BE2C (cell line): ENCODE results near the gene DLG2.
"Not testable (repeated sequence)": the region's sequence is repeated elsewhere in the genome, so short reads cannot be mapped to it uniquely, and the experiment has no call there.

Experiments used
- DNase-seq: peaks from one replicate; pipeline ENCODE4 v3.0.0-alpha.2; 2020
- H3K27me3 ChIP-seq: fragments of 250-450 bp; sonication (Bioruptor Pico); 2 replicates; pipeline ENCODE4 v1.5.1; 2020; ENCODE audit warnings: mild to moderate bottlenecking
- H3K36me3 ChIP-seq: fragments of 250-450 bp; sonication (Bioruptor Pico); 2 replicates; pipeline ENCODE4 v1.5.1; 2020; ENCODE audit warnings: mild to moderate bottlenecking
- H3K4me1 ChIP-seq: fragments of 250-450 bp; sonication (Bioruptor Pico); 2 replicates; pipeline ENCODE4 v1.5.1; 2020
- H3K4me3 ChIP-seq: 2 replicates; pipeline ENCODE4 v1.5.1; 2011; ENCODE audit warnings: low read depth, low read length
- H3K9me3 ChIP-seq: fragments of 250-450 bp; sonication (Bioruptor Pico); 2 replicates; pipeline ENCODE4 v1.5.1; 2020
- CTCF ChIP-seq: IDR thresholded peaks from 2 replicates; pipeline ENCODE4 v1.5.1; 2012; ENCODE audit warnings: mild to moderate bottlenecking, low read depth, low read length

DLG2 gene

GRCh38 chr11:83744620-83745192 lies 1882.4 kb downstream of the DLG2 start:
- no peak for TF ChIP-seq CTCF
- no peak for DNase-seq

DNA sequence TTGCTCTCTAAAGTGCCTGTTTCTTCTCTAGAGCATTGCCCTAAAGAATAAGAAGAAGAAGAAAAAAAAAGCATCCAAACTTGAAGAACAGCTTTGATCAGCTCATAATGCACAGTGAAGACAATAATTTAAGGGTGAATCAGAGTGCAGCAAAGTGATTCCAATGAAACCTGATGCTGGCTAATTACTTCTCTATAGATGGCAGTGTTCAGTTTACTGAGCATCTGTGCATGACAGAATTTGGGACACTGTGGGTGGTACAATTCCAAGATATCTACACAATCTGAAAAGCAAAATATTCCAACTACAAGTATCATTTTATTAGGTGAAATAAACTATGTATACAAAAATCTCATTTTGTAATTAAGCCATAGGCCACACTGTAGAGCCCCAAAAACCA lies 1890.5 kb downstream of the DLG2 start:
- Histone ChIP-seq H3K4me1 (no peaks in the 10 kb centered on the region), H3K27me3 (no peaks in the 10 kb centered on the region), H3K36me3 (no peaks in the 10 kb centered on the region), H3K4me3 (no peak overlapping the region), H3K9me3 (no peaks in the 10 kb centered on the region)
- DNase-seq: no peak
- TF ChIP-seq CTCF: peak; percentile 19; the same call in 1 of the 2 replicates

More at GRCh38 chr11:83744620-83745192, 1882.4 kb downstream of the DLG2 start:
- H3K27me3 ChIP-seq: no peaks in the 10 kb centered on the region
- H3K4me3 ChIP-seq: no peak overlapping the region
- H3K36me3 ChIP-seq: no peaks in the 10 kb centered on the region
- no peaks in the 10 kb centered on the region for H3K4me1 ChIP-seq
- no peaks in the 10 kb centered on the region for H3K9me3 ChIP-seq

GRCh38 chr11:83734120-83734519 lies 1893.0 kb downstream of the DLG2 start:
- no peak for TF ChIP-seq CTCF
- H3K36me3 ChIP-seq: no peaks in the 10 kb centered on the region
- H3K27me3 ChIP-seq: no peaks in the 10 kb centered on the region
- no peaks in the 10 kb centered on the region for H3K9me3 ChIP-seq
- no peak overlapping the region for H3K4me3 ChIP-seq
- no peaks in the 10 kb centered on the region for H3K4me1 ChIP-seq
- no peak for DNase-seq

- not testable (repeated sequence) for H3K4me3 ChIP-seq, H3K9me3 ChIP-seq, DNase-seq, H3K27me3 ChIP-seq, H3K4me1 ChIP-seq, H3K36me3 ChIP-seq
Observed at GRCh38 chr11:83731288-83731687, 1895.9 kb downstream of the DLG2 start.

GRCh38 chr11:83728281-83728680 lies 1898.9 kb downstream of the DLG2 start:
- H3K36me3 ChIP-seq: no peaks in the 10 kb centered on the region
- no peak for TF ChIP-seq CTCF
- H3K9me3 ChIP-seq: no peaks in the 10 kb centered on the region
- no peak overlapping the region for H3K4me3 ChIP-seq
- peaks cover 10% of the 10 kb centered on the region for H3K4me1 ChIP-seq
- no peak for DNase-seq
- H3K27me3 ChIP-seq: no peaks in the 10 kb centered on the region

- no peak for TF ChIP-seq CTCF
- no peak for DNase-seq
- no peaks in the 10 kb centered on the region for H3K27me3 ChIP-seq
- no peaks in the 10 kb centered on the region for H3K9me3 ChIP-seq
- peaks cover 10% of the 10 kb centered on the region for H3K4me1 ChIP-seq
- H3K36me3 ChIP-seq: no peaks in the 10 kb centered on the region
- H3K4me3 ChIP-seq: no peak overlapping the region
Observed at GRCh38 chr11:83727251-83727650, 1899.9 kb downstream of the DLG2 start.

- Histone ChIP-seq H3K4me3 (no peak overlapping the region), H3K9me3 (no peaks in the 10 kb centered on the region), H3K27me3 (no peaks in the 10 kb centered on the region), H3K4me1 (peaks cover 10% of the 10 kb centered on the region), H3K36me3 (no peaks in the 10 kb centered on the region)
- TF ChIP-seq CTCF: no peak
- no peak for DNase-seq
Observed at GRCh38 chr11:83726316-83726715, 1900.8 kb downstream of the DLG2 start.
